Mesenchymal stem cell (in vitro differentiated cells and primary cell): ENCODE results near the gene ASPRV1.

Source experiments
- DNase-seq: peaks from one replicate; pipeline ENCODE4 v3.0.0-alpha.2; 2013
- H2AFZ ChIP-seq: one replicate; pipeline ENCODE4 v1.6.1; 2013; ENCODE audit warnings: low read depth, mild to moderate bottlenecking, control low read depth, inconsistent platforms, low read length, moderate library complexity
- H2AK5ac ChIP-seq: 2 replicates; pipeline ENCODE4 v1.6.1; 2013; ENCODE audit warnings: low read length, moderate library complexity, mild to moderate bottlenecking, inconsistent platforms; ENCODE audit not compliant: severe bottlenecking
- H2BK120ac ChIP-seq: one replicate; pipeline ENCODE4 v1.6.1; 2013; ENCODE audit warnings: low read depth, mild to moderate bottlenecking, inconsistent platforms, low read length, moderate library complexity
- H2BK12ac ChIP-seq, 2 experiments: one replicate each; pipeline ENCODE4 v1.6.1; 2013; ENCODE audit warnings: inconsistent platforms in 2 of 2, low read length in 2 of 2, mild to moderate bottlenecking in 2 of 2, moderate library complexity in 2 of 2, control low read depth in 1 of 2
- H2BK15ac ChIP-seq: one replicate; pipeline ENCODE4 v1.6.1; 2013; ENCODE audit warnings: mild to moderate bottlenecking, low read depth, inconsistent platforms; ENCODE audit not compliant: poor library complexity, severe bottlenecking
- H2BK5ac ChIP-seq: 2 replicates; pipeline ENCODE4 v1.6.1; 2013; ENCODE audit warnings: low read depth, mild to moderate bottlenecking, low read length, control low read depth, inconsistent platforms; ENCODE audit not compliant: poor library complexity, severe bottlenecking
- H3K14ac ChIP-seq, 2 experiments: one replicate each; pipeline ENCODE4 v1.6.1; 2013; ENCODE audit warnings: inconsistent platforms in 2 of 2, low read length in 2 of 2, control low read depth in 1 of 2, mild to moderate bottlenecking in 1 of 2, moderate library complexity in 1 of 2
- H3K18ac ChIP-seq, 2 experiments: one replicate each; pipeline ENCODE4 v1.6.1; 2013; ENCODE audit warnings: inconsistent platforms in 2 of 2, low read length in 2 of 2, control low read depth in 1 of 2, low read depth in 1 of 2, mild to moderate bottlenecking in 1 of 2
- H3K23ac ChIP-seq, 2 experiments: one replicate each; pipeline ENCODE4 v1.6.1; 2013; ENCODE audit warnings: inconsistent platforms in 2 of 2, low read length in 2 of 2, mild to moderate bottlenecking in 2 of 2, moderate library complexity in 2 of 2, control low read depth in 1 of 2
- H3K27ac ChIP-seq: 2 replicates; pipeline ENCODE4 v1.5.1; 2013; ENCODE audit warnings: mild to moderate bottlenecking, moderate library complexity, low read length, control low read depth, inconsistent platforms; ENCODE audit not compliant: poor library complexity, severe bottlenecking
- H3K27me3 ChIP-seq, 2 experiments: 2 replicates each; pipeline versions ENCODE4 v1.6.1 to v1.7.0; 2013; ENCODE audit warnings: low read length in 2 of 2, mild to moderate bottlenecking in 2 of 2, moderate library complexity in 2 of 2, control low read depth in 1 of 2, inconsistent platforms in 1 of 2; ENCODE audit not compliant: control insufficient read depth in 1 of 2, insufficient read depth in 1 of 2
- H3K36me3 ChIP-seq, 2 experiments: 2 replicates each; pipeline versions ENCODE4 v1.6.1 to v1.7.0; 2013; ENCODE audit warnings: low read length in 2 of 2, control low read depth in 1 of 2, inconsistent platforms in 1 of 2, low read depth in 1 of 2, mild to moderate bottlenecking in 1 of 2; ENCODE audit not compliant: insufficient read depth in 2 of 2, control insufficient read depth in 1 of 2
- H3K4ac ChIP-seq, 2 experiments: one replicate each; pipeline ENCODE4 v1.6.1; 2013; ENCODE audit warnings: inconsistent platforms in 2 of 2, low read length in 2 of 2, mild to moderate bottlenecking in 2 of 2, moderate library complexity in 2 of 2, control low read depth in 1 of 2, low read depth in 1 of 2
- H3K4me1 ChIP-seq: 2 replicates; pipeline ENCODE4 v1.6.1; 2013; ENCODE audit warnings: low read depth, low read length, control low read depth; ENCODE audit not compliant: control insufficient read depth, insufficient read depth
- H3K4me2 ChIP-seq: 2 replicates; pipeline ENCODE4 v1.6.1; 2013; ENCODE audit warnings: low read length, mild to moderate bottlenecking, inconsistent platforms; ENCODE audit not compliant: poor library complexity, severe bottlenecking
- H3K4me3 ChIP-seq, 2 experiments: 2 replicates each; pipeline versions ENCODE4 v1.5.1 to v1.7.0; 2013; ENCODE audit warnings: low read length in 2 of 2, mild to moderate bottlenecking in 2 of 2, control low read depth in 1 of 2, low read depth in 1 of 2; ENCODE audit not compliant: insufficient read depth in 1 of 2
- H3K79me1 ChIP-seq: replicated peaks from 2 replicates; pipeline ENCODE4 v1.6.1; 2013; ENCODE audit warnings: mild to moderate bottlenecking, control low read depth, low read length, inconsistent platforms; ENCODE audit not compliant: poor library complexity, severe bottlenecking
- H3K9ac ChIP-seq: 2 replicates; pipeline ENCODE4 v1.7.0; 2013; ENCODE audit warnings: mild to moderate bottlenecking, low read length, moderate library complexity
- H3K9me3 ChIP-seq: 2 replicates; pipeline ENCODE4 v1.7.0; 2013; ENCODE audit warnings: mild to moderate bottlenecking, low read length; ENCODE audit not compliant: control insufficient read depth
- H4K8ac ChIP-seq: one replicate; pipeline ENCODE4 v1.6.1; 2013; ENCODE audit warnings: inconsistent platforms, mild to moderate bottlenecking, low read length, moderate library complexity
- H4K91ac ChIP-seq: one replicate; pipeline ENCODE4 v1.6.1; 2013; ENCODE audit warnings: mild to moderate bottlenecking, low read length, inconsistent platforms
- WGBS: methylation state at CpG from one replicate; pipeline ENCODE4 v1.1.7; 2013; ENCODE audit warnings: mixed read lengths; 5-methylcytosine and 5-hydroxymethylcytosine counted together

Gene ASPRV1

DNA sequence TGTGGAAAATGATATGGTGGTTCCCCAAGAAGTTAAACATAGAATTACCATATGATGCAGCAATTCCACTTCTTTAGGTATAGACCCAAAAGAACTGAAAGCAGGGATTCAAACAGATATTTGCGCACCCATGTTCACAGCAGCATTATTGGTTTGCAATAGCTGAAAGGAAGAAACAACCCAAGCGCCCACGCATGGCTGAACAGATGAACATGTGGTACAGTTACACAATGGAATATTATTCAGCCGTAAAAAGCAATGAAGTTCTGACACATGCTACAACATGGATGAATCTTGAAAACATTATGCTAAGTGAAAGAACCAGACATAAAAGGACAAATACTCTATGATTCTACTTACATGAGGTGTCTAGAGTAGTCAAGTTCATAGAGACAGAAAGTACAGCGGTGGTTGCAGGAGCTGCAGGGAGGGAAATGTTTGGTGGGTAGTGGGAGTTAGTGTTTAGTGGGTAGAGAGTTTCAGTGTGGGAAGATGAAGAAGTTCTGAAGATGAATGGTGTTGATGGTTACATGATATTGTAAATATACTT is 26.7 kb upstream of the ASPRV1 start:
- Histone ChIP-seq H3K27ac (no peak overlapping the region), H2BK12ac (no peak overlapping the region), H3K14ac (no peak overlapping the region), H2BK120ac (no peak overlapping the region), H3K23ac (no peak overlapping the region), H3K4me3 (no peak overlapping the region), H4K8ac (no peak overlapping the region), H3K9ac (no peak overlapping the region), H3K9me3 (no peaks in the 10 kb centered on the region), H4K91ac (no peak overlapping the region), H3K36me3 (peaks cover 0 to 3% of the 10 kb centered on the region in 2 experiments), H3K27me3 (no peaks in the 10 kb centered on the region), H3K79me1 (no peaks in the 10 kb centered on the region), H2AK5ac (no peak overlapping the region), H3K18ac (no peak overlapping the region), H3K4me1 (no peaks in the 10 kb centered on the region), H2BK15ac (no peak overlapping the region), H3K4ac (no peak overlapping the region), H2AFZ (no peak overlapping the region), H3K4me2 (no peak overlapping the region), H2BK5ac (no peak overlapping the region)
- 100% methylated on average over 5 of the region's 5 CpGs for WGBS
- DNase-seq = no peak

DNA sequence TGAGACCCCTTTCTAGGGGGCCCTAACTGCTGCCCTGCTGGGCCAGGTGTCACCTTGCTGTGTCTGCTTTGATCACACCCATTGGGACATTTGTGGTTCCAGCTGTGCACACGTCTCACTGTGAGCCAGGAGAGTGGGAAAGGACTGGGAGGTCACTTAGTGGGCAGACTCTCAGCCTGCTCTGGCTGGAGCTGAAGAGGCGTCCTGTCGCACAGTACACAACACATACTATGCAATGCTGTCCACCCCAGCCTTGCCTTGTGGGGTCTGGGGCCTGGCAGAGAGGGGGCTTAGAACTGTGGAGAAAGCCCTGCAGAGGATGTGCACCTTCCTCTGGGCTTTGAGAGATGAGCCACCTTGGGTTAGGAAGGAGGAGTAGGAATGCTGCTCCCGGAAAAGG is 25.3 kb upstream of the ASPRV1 start:
- no peak overlapping the region for H4K91ac ChIP-seq
- H3K14ac ChIP-seq = no peak overlapping the region
- H3K4me1 ChIP-seq = no peaks in the 10 kb centered on the region
- no peak overlapping the region for H3K4ac ChIP-seq
- no peak overlapping the region for H3K18ac ChIP-seq
- H2AFZ ChIP-seq = no peak overlapping the region
- no peak overlapping the region for H3K23ac ChIP-seq
- no peaks in the 10 kb centered on the region for H3K79me1 ChIP-seq
- no peak overlapping the region for H2AK5ac ChIP-seq
- no peak for DNase-seq
- no peaks in the 10 kb centered on the region for H3K27me3 ChIP-seq
- H4K8ac ChIP-seq = no peak overlapping the region
- 76% methylated on average over 2 of the region's 4 CpGs for WGBS
- H2BK15ac ChIP-seq = peak overlapping the region; percentile 12
- no peak overlapping the region for H3K4me3 ChIP-seq
- no peak overlapping the region for H3K27ac ChIP-seq
- H2BK120ac ChIP-seq = no peak overlapping the region
- H2BK12ac ChIP-seq = no peak overlapping the region
- H3K9me3 ChIP-seq = no peaks in the 10 kb centered on the region
- no peak overlapping the region for H3K9ac ChIP-seq
- no peaks in the 10 kb centered on the region for H3K36me3 ChIP-seq
- H3K4me2 ChIP-seq = no peak overlapping the region
- H2BK5ac ChIP-seq = no peak overlapping the region

DNA sequence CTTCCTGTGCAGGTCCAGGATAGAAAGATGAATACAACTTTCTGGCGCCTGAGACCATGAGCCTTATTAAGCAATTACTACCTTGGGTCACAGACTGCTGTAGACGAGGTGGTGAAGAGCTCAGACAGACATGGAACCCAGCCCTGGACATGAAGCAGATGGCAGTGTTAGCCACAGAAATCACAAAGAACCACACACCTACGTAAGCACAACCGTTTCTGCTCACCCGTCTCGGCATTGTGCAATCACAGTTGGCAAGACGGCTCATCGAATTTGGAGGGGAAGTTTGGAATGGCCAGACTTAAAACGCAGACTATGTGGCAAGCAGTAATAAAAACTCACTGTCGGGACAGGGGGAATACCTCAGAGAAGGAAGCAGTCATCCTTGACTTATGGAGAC is 24.3 kb upstream of the ASPRV1 start:
- no peak overlapping the region for H4K8ac ChIP-seq
- H4K91ac ChIP-seq = no peak overlapping the region
- H3K4ac ChIP-seq = no peak overlapping the region
- H2BK15ac ChIP-seq = no peak overlapping the region
- no peak overlapping the region for H3K4me2 ChIP-seq
- H2AFZ ChIP-seq = no peak overlapping the region
- no peak for DNase-seq
- WGBS = 94% methylated on average over 10 of the region's 10 CpGs
- H2BK120ac ChIP-seq = no peak overlapping the region
- no peaks in the 10 kb centered on the region for H3K79me1 ChIP-seq
- H2BK5ac ChIP-seq = no peak overlapping the region
- no peaks in the 10 kb centered on the region for H3K4me1 ChIP-seq
- no peak overlapping the region for H3K23ac ChIP-seq
- no peak overlapping the region for H2BK12ac ChIP-seq
- no peaks in the 10 kb centered on the region for H3K9me3 ChIP-seq
- H3K18ac ChIP-seq = no peak overlapping the region
- H3K27me3 ChIP-seq = no peaks in the 10 kb centered on the region
- no peak overlapping the region for H3K27ac ChIP-seq
- no peaks in the 10 kb centered on the region for H3K36me3 ChIP-seq
- no peak overlapping the region for H3K14ac ChIP-seq
- H3K4me3 ChIP-seq = no peak overlapping the region
- H3K9ac ChIP-seq = no peak overlapping the region
- H2AK5ac ChIP-seq = no peak overlapping the region

DNA sequence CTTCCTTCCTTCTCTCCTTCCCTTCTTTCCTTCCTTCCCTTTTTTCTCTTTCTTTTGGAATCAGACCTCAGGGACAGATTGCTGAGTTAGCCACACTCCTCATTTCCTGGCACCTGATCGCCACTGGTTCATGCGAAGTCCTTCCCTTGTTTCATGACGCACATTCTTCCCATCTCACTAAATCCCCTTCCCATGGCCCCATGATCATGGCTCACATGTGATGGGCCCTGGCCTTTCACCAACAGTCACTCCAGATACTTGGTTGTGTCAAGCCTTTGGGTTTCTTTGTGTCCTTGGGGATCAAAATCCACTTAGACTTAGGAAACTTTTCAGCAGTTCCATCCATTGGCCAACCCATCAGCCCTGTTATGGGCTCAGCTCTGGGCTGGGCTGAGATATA is 23.8 kb upstream of the ASPRV1 start:
- Histone ChIP-seq H3K4me2 (no peak overlapping the region), H3K4me3 (no peak overlapping the region), H3K36me3 (no peaks in the 10 kb centered on the region), H3K4me1 (no peaks in the 10 kb centered on the region), H3K14ac (no peak overlapping the region), H2BK5ac (no peak overlapping the region), H4K91ac (no peak overlapping the region), H2AFZ (no peak overlapping the region), H4K8ac (no peak overlapping the region), H3K9ac (no peak overlapping the region), H3K4ac (no peak overlapping the region), H2AK5ac (no peak overlapping the region), H2BK12ac (no peak overlapping the region), H2BK120ac (no peak overlapping the region), H3K18ac (no peak overlapping the region), H2BK15ac (no peak overlapping the region), H3K27me3 (no peaks in the 10 kb centered on the region), H3K23ac (no peak overlapping the region), H3K9me3 (no peaks in the 10 kb centered on the region), H3K27ac (no peak overlapping the region), H3K79me1 (no peaks in the 10 kb centered on the region)
- no peak for DNase-seq
- 93% methylated on average over 3 of the region's 3 CpGs for WGBS
